Measurements from ENCODE around the gene CASP9. TPM values are rescaled to one million over a fixed set of nuclear protein-coding genes. Genes with fewer than 3 reads are reported as not detected.
"Not testable (repeated sequence)": the region's sequence is repeated elsewhere in the genome, so short reads cannot be mapped to it uniquely, and the experiment has no call there.

CASP9 gene
- total and polyA plus RNA-seq, 8 donors: 9.8 to 22.5 (median 19.1) TPM

GRCh38 chr1:15501208-15502032, 22.6 kb downstream of the CASP9 start:
- Histone ChIP-seq H3K4me3 (no peak overlapping the region), H3K27ac (no peak overlapping the region), H3K36me3 (peaks cover 0 to 46% of the 10 kb centered on the region in 2 donors), H3K4me1 (no peaks in the 10 kb centered on the region), H3K9me3 (no peaks in the 10 kb centered on the region), H3K27me3 (no peaks in the 10 kb centered on the region)
- intact Hi-C loops (cut with DNase I): no loop called here
- peak in 3 of 4 donors; percentile 42 to 87 (median 43) for DNase-seq
- ATAC-seq: peak; percentile 77
- peak; percentile 59 to 65 for TF ChIP-seq CTCF (IDR thresholded peaks at IDR 0.05)

- intact Hi-C loops (cut with DNase I): no loop called here
- DNase-seq (no peak), ATAC-seq (no peak)
- Histone ChIP-seq H3K9me3 (no peaks in the 10 kb centered on the region), H3K27me3 (no peaks in the 10 kb centered on the region), H3K4me1 (no peaks in the 10 kb centered on the region), H3K27ac (no peak overlapping the region), H3K36me3 (peaks cover 0 to 38% of the 10 kb centered on the region in 2 donors), H3K4me3 (no peak overlapping the region)
- TF ChIP-seq CTCF (IDR thresholded peaks at IDR 0.05): no peak
These were observed 23.5 kb downstream of the CASP9 start for GRCh38 chr1:15500184-15501178.

- Histone ChIP-seq H3K27me3 (no peaks in the 10 kb centered on the region), H3K27ac (no peak overlapping the region)
- intact Hi-C loops (cut with DNase I): no loop called here
These were observed 30.1 kb downstream of the CASP9 start for GRCh38 chr1:15493869-15494390.

GRCh38 chr1:15492596-15492995, 31.4 kb downstream of the CASP9 start:
- no peak for ATAC-seq
- H3K27me3 ChIP-seq: no peaks in the 10 kb centered on the region
- no peaks in the 10 kb centered on the region for H3K4me1 ChIP-seq
- no peaks in the 10 kb centered on the region for H3K9me3 ChIP-seq
- TF ChIP-seq CTCF (IDR thresholded peaks at IDR 0.05): no peak
- intact Hi-C loops (cut with DNase I): no loop called here
- peaks cover 0 to 55% of the 10 kb centered on the region in 2 donors for H3K36me3 ChIP-seq
- H3K4me3 ChIP-seq: no peak overlapping the region
- no peak overlapping the region for H3K27ac ChIP-seq
- DNase-seq: no peak

More at GRCh38 chr1:15493869-15494390, 30.1 kb downstream of the CASP9 start:
- no peak for TF ChIP-seq CTCF (IDR thresholded peaks at IDR 0.05)
- H3K4me1 ChIP-seq: no peaks in the 10 kb centered on the region
- no peaks in the 10 kb centered on the region for H3K9me3 ChIP-seq
- H3K36me3 ChIP-seq: peaks cover 0 to 55% of the 10 kb centered on the region in 2 donors
- ATAC-seq: no peak
- no peak for DNase-seq
- H3K4me3 ChIP-seq: no peak overlapping the region

GRCh38 chr1:15491010-15491409, 33.0 kb downstream of the CASP9 start:
- H3K27ac ChIP-seq; H3K4me3 ChIP-seq; ATAC-seq; H3K4me1 ChIP-seq; H3K27me3 ChIP-seq; H3K9me3 ChIP-seq; intact Hi-C loops (cut with DNase I); DNase-seq: not testable (repeated sequence)
- peaks cover 0 to 49% of the 10 kb centered on the region in 2 donors for H3K36me3 ChIP-seq

Measured in left lung (tissue), 10 donors.